Chondrocyte (in vitro differentiated cells): ENCODE data around the gene ALX4. TPM values are rescaled to one million over a fixed set of nuclear protein-coding genes. Genes with fewer than 3 reads are reported as not detected.

Source experiments
- DNase-seq: peaks from one replicate; pipeline ENCODE4 v3.0.0; 2021; ENCODE audit warnings: mixed read lengths, low spot score
- H3K27ac Mint-ChIP-seq: one replicate; pipeline ENCODE4 v1.8.0; 2021; ENCODE audit warnings: mild to moderate bottlenecking, moderate library complexity, mixed read lengths; ENCODE audit not compliant: unreplicated experiment
- H3K27me3 Mint-ChIP-seq: 2 replicates; pipeline ENCODE4 v1.8.0; 2021; ENCODE audit warnings: low read depth, mixed read lengths
- H3K36me3 Mint-ChIP-seq: 2 replicates; pipeline ENCODE4 v1.8.0; 2021; ENCODE audit warnings: low read depth, mixed read lengths
- H3K4me1 Mint-ChIP-seq: 2 replicates; pipeline ENCODE4 v1.8.0; 2021; ENCODE audit warnings: low read depth, mild to moderate bottlenecking, mixed read lengths
- H3K4me3 Mint-ChIP-seq: one replicate; pipeline ENCODE4 v1.8.0; 2021; ENCODE audit warnings: mild to moderate bottlenecking, moderate library complexity, mixed read lengths; ENCODE audit not compliant: unreplicated experiment
- H3K9me3 Mint-ChIP-seq: 2 replicates; pipeline ENCODE4 v1.8.0; 2021; ENCODE audit warnings: low read depth, mixed read lengths
- CTCF ChIP-seq: fragments of 200-600 bp; sonication (generic); IDR thresholded peaks from 2 replicates; pipeline ENCODE4 v1.5.0; 2021; ENCODE audit warnings: antibody characterized with exemption, mild to moderate bottlenecking, moderate library complexity
- total RNA-seq: library from RNA; stranded (reverse); gene quantifications from 3 replicates; pipeline ENCODE4 v1.2.1, GENCODE V29; 2021

ALX4 gene
- total RNA-seq, 1 donor from 2014 or later: not detected

DNA sequence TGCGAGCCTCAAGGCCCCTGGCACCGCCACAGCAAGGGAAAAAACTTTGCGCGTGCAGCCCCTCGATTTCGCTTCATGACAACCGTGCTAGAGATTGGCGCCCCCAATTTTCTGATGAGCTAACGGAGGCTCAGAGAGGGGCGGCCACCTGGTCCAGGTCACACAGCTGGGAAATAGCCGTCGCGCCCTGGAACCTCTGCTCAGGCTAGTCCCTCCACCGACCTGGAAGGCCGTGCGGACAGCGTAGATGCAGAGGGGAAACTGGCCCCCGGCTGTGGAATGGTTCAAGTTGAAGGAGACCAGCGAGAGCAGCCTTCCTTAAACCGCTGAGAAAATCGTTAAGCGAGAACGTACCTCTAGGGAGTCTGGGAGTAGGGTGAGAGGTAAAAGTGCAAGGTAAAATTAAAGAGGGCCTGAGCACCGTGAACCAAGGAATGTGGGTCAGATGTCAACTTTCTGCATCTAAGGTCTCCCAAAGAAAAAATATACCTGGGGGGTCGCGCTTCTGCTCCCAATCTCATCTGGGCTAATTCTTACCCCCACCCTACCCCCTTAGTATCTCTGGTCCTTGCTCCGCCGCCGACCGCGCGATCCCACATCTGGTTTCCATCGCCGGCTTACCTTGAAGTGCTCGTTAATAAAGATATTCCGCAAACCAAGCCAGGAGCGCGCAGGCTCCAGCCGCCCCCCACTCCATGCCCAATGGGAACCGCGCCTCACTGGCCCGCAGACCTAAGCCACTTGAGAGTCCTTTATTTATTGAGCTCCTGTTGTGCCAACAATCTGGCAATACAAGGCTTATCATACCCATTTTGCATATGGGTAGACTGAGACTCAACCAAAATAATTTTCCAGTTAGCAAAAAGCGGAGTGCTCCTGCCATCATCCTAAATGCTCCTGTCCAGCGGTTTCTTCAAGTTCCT lies 1.7 kb upstream of the ALX4 start:
- no peak overlapping the region for H3K4me3 Mint-ChIP-seq
- no peak for DNase-seq
- peaks cover 86% of the 10 kb centered on the region for H3K27me3 Mint-ChIP-seq
- no peaks in the 10 kb centered on the region for H3K9me3 Mint-ChIP-seq
- TF ChIP-seq CTCF: no peak
- H3K27ac Mint-ChIP-seq: no peak overlapping the region
- H3K36me3 Mint-ChIP-seq: peaks cover 2% of the 10 kb centered on the region
- peaks cover 21% of the 10 kb centered on the region for H3K4me1 Mint-ChIP-seq

DNA sequence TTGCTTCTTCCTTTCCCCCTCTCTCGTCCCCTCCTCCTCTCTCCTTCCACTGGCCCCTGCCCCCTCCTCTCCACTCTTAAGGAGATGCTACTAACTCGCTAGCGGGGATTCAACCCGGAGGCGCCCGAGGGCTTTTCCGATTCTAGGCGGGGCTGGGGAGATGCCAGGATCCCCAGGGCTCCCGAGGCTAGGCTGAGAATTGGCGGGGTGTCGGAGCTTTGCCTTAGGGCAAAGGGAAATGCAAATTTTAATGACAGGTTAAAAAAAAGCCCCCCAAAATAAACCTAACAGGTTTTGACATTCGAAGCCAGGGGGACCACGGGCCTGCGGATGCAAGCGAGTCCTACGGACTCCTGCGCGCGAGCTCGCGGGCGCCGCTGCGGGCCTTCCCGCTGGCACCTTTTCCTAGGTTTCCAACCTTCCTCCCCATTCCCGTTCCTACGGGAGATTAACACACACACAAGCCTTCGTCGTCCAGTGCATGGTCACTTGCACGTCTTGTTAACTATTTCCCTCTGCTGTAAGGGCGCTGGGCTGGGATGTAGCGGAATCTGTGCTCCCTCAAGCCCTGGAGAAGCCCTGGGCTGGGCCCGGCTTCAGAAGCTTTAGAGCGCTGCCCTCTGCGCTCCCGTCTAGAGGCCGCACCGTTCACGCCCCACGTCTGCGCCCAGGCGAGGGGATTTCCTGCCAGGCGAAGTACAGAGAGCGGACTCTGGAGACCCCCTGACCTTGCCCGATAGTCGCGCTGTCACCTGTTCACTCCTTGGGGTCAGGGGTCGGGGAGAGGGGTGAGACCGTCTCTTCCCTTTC lies 729 bp upstream of the ALX4 start:
- no peak overlapping the region for H3K27ac Mint-ChIP-seq
- peaks cover 2% of the 10 kb centered on the region for H3K36me3 Mint-ChIP-seq
- H3K9me3 Mint-ChIP-seq: no peaks in the 10 kb centered on the region
- no peak for TF ChIP-seq CTCF
- H3K27me3 Mint-ChIP-seq: peaks cover 89% of the 10 kb centered on the region
- peaks cover 20% of the 10 kb centered on the region for H3K4me1 Mint-ChIP-seq
- H3K4me3 Mint-ChIP-seq: peak overlapping the region; percentile 48
- no peak for DNase-seq

DNA sequence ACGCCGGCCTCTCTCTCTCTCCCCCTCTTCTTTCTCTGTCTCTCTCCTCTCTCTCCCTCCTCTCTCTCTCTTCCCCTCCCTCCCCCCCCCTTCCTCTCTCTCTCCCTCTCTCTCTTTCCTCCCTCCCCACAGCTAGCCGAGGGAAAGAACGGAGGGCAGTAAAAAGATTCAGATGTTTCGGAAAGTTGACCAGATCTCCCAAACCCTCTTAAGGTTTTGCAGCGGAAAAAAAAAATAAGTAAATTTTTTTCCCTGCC lies 195 bp upstream of the ALX4 start:
- Mint-ChIP-seq H3K36me3 (peaks cover 2% of the 10 kb centered on the region), H3K9me3 (no peaks in the 10 kb centered on the region), H3K27ac (no peak overlapping the region), H3K4me3 (peak overlapping the region; percentile 53), H3K4me1 (peaks cover 22% of the 10 kb centered on the region), H3K27me3 (peaks cover 89% of the 10 kb centered on the region)
- DNase-seq: no peak
- TF ChIP-seq CTCF: no peak

DNA sequence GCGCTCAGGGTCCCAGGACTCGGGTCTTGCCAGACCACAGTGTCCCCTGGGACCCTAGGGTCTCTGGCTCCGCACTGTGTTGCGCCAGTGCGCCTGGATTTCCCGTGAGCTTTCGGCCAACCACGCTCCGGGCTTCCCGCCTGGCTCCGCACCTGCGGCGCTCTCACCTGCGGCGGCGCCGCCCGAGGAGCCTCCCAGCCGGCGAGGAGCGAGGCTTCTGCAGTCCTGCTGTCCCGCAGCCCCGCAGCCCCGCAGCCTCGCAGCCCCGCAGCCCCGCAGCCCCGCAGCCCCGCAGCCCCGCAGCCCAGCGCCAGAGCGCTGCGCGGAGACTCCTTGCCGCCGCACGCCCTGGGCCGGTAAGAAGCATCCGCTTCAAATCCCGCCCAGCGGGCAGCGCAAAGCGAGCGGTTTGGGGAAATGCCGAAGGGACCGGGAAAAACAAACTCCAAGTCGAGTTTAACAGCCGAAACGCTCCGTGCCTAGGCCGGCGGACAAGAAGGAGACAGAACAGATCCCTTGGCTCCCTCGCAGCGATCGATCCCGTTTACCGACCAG lies 939 bp downstream of the ALX4 start:
- H3K36me3 Mint-ChIP-seq: no peaks in the 10 kb centered on the region
- H3K4me3 Mint-ChIP-seq: peak overlapping the region; percentile 63
- H3K27ac Mint-ChIP-seq: no peak overlapping the region
- DNase-seq: no peak
- no peak for TF ChIP-seq CTCF
- peaks cover 89% of the 10 kb centered on the region for H3K27me3 Mint-ChIP-seq
- peaks cover 31% of the 10 kb centered on the region for H3K4me1 Mint-ChIP-seq
- no peaks in the 10 kb centered on the region for H3K9me3 Mint-ChIP-seq

DNA sequence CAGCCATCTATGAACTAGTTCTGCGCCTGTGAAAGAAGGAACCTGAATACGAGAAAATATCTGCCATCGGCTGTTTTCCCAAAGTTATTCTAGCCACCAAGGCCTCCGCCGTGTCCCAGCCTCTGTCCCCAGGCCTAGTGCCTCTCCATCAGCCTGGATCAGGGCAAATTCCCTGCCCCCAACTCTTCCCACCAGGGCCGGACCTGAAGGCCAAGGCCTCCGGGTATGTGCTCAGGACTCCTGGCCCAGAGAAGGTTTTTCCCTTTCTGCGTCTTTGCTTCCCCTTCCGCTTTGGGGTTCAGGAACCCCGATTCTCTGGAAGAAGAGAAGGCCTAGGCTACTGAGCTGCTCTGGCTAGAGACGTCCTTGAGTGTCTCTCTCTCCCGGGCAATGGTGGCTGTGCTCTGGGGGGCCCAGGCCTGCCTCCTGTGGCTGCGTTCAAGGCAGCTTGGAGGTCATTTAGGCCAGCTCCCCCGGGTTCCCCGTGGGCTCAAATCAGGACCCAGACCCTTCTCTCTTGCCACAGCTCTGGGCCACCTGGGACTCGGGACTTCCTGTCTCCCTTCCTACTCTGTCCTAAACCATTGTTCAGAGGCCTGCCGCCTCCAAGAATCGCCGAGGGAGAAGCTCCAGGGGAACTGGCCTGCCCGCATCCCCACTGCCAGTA lies 1.6 kb downstream of the ALX4 start:
- Mint-ChIP-seq H3K9me3 (no peaks in the 10 kb centered on the region), H3K27me3 (peaks cover 89% of the 10 kb centered on the region), H3K27ac (no peak overlapping the region), H3K36me3 (no peaks in the 10 kb centered on the region), H3K4me1 (peaks cover 31% of the 10 kb centered on the region), H3K4me3 (no peak overlapping the region)
- no peak for TF ChIP-seq CTCF
- no peak for DNase-seq
